ENCODE data around the gene PSME2.

Gene PSME2

DNA sequence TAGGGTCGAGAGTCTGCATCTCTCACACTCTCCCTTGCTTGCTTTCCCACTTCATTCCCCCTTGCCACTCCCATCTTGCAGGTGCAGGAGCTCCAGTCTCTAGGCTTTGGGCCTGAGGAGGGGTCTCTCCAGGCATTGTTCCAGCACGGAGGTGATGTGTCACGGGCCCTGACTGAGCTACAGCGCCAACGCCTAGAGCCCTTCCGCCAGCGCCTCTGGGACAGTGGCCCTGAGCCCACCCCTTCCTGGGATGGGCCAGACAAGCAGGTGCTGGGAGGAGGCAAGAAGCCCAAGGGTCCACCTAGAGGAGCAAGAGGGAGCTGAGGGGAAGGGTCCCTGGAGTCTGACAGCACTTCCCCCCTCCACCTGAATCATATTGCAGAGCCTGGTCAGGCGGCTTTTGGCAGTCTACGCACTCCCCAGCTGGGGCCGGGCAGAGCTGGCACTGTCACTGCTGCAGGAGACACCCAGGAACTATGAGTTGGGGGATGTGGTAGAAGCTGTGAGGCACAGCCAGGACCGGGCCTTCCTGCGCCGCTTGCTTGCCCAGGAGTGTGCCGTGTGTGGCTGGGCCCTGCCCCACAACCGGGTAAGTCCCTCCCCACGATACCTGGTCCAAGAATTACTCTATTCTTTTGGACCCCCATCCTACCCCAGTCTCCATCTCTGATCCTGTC lies 5.1 kb upstream of the PSME2 start:
- TF ChIP-seq, protein P1, sequence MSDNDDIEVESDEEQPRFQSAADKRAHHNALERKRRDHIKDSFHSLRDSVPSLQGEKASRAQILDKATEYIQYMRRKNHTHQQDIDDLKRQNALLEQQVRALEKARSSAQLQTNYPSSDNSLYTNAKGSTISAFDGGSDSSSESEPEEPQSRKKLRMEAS (IDR thresholded peaks at IDR 0.05; ENCODE audit: low read depth, low read length) = no peak
- TF ChIP-seq MYC (IDR thresholded peaks at IDR 0.05; ENCODE audit: low read depth, low read length) (no peak), CTCF (IDR thresholded peaks at IDR 0.05; ENCODE audit: low read depth, low read length) (no peak), POLR2A (IDR thresholded peaks at IDR 0.05; ENCODE audit: extremely low read depth, insufficient read length) (no peak)

DNA sequence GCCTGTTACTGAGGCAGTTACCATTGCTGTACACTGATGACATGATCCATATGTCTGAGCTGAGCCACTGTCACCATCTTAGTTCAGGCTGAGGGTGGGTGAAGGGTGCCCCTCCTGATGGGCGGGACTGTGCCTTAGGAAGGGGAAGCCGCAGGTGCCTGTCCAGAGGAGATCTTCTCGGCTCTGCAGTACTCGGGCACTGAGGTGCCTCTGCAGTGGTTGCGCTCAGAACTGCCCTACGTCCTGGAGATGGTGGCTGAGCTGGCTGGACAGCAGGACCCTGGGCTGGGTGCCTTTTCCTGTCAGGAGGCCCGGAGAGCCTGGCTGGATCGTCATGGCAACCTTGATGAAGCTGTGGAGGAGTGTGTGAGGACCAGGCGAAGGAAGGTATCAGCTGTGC lies 4.6 kb upstream of the PSME2 start:
- TF ChIP-seq CTCF (IDR thresholded peaks at IDR 0.05; ENCODE audit: low read depth, low read length) = no peak
- TF ChIP-seq MYC (IDR thresholded peaks at IDR 0.05; ENCODE audit: low read depth, low read length) = no peak
- TF ChIP-seq, protein P1 (IDR thresholded peaks at IDR 0.05; ENCODE audit: low read depth, low read length) = no peak
- no peak for TF ChIP-seq POLR2A (IDR thresholded peaks at IDR 0.05; ENCODE audit: extremely low read depth, insufficient read length)
- H3K4me3 ChIP-seq (ENCODE audit: low read depth, low read length) = no peak overlapping the region
- DNase-seq (ENCODE audit: low read depth) = no peak

More for the DNA sequence above, 5.1 kb upstream of the PSME2 start:
- no peak for DNase-seq (ENCODE audit: low read depth)
- H3K4me3 ChIP-seq (ENCODE audit: low read depth, low read length) = no peak overlapping the region

DNA sequence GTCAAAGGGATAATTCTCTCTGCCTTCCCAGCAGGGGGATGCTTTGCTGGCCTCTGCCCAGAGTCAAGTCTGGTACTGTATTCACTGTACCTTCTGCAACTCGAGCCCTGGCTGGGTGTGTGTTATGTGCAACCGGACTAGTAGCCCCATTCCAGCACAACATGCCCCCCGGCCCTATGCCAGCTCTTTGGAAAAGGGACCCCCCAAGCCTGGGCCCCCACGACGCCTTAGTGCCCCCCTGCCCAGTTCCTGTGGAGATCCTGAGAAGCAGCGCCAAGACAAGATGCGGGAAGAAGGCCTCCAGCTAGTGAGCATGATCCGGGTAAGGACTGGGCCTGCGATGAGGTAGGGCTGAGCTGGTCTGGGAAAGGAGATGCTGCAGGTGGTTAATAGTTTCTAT lies 4.2 kb upstream of the PSME2 start:
- TF ChIP-seq CTCF (IDR thresholded peaks at IDR 0.05; ENCODE audit: low read depth, low read length) (no peak), MYC (IDR thresholded peaks at IDR 0.05; ENCODE audit: low read depth, low read length) (no peak), POLR2A (IDR thresholded peaks at IDR 0.05; ENCODE audit: extremely low read depth, insufficient read length) (no peak)
- TF ChIP-seq, protein P1 (IDR thresholded peaks at IDR 0.05; ENCODE audit: low read depth, low read length) = no peak
- no peak for DNase-seq (ENCODE audit: low read depth)
- H3K4me3 ChIP-seq (ENCODE audit: low read depth, low read length) = no peak overlapping the region

GRCh38 chr14:24150061-24150460 lies 3.7 kb upstream of the PSME2 start:
- no peak for DNase-seq (ENCODE audit: low read depth)
- TF ChIP-seq, protein P1 (IDR thresholded peaks at IDR 0.05; ENCODE audit: low read depth, low read length) = no peak
- TF ChIP-seq POLR2A (IDR thresholded peaks at IDR 0.05; ENCODE audit: extremely low read depth, insufficient read length) (no peak), MYC (IDR thresholded peaks at IDR 0.05; ENCODE audit: low read depth, low read length) (no peak), CTCF (IDR thresholded peaks at IDR 0.05; ENCODE audit: low read depth, low read length) (no peak)

DNA sequence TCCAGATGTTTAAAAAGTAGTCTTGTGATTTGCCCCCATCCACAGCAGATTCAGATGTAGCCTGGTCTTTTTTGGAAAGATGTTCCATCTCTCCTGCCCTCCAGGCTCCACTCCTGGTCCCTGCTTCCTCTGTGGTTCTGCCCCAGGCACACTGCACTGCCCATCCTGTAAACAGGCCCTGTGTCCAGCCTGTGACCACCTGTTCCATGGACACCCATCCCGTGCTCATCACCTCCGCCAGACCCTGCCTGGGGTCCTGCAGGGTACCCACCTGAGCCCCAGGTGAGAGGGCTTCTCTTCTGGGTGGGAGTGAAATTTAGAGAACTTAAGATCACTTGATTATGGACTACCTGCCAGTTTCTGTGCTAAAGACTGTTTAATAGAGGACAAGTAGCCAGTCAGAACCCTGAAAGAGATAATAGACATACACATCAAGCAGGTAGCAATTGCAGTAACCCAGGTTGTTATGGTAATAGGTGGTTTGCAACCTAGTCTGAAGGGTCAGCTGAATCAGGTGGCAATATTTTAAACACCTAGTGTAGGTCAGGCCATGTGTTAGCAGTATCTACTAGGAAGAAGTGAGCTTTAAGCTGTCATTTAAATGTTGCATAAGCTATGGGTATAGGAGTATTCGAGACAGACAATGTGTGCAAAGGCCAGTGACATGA lies 3.0 kb upstream of the PSME2 start:
- no peak overlapping the region for H3K4me3 ChIP-seq (ENCODE audit: low read depth, low read length)
- no peak for DNase-seq (ENCODE audit: low read depth)
- TF ChIP-seq MYC (IDR thresholded peaks at IDR 0.05; ENCODE audit: low read depth, low read length) = no peak
- no peak for TF ChIP-seq POLR2A (IDR thresholded peaks at IDR 0.05; ENCODE audit: extremely low read depth, insufficient read length)
- TF ChIP-seq, protein P1 (IDR thresholded peaks at IDR 0.05; ENCODE audit: low read depth, low read length) = no peak
- no peak for TF ChIP-seq CTCF (IDR thresholded peaks at IDR 0.05; ENCODE audit: low read depth, low read length)

More at GRCh38 chr14:24150061-24150460, 3.7 kb upstream of the PSME2 start:
- H3K4me3 ChIP-seq (ENCODE audit: low read depth, low read length) = no peak overlapping the region

Data from NB4 (cell line).